HG02588 (cell line): ENCODE data around the gene CACNA2D2.
"Not testable (repeated sequence)": the region's sequence is repeated elsewhere in the genome, so short reads cannot be mapped to it uniquely, and the experiment has no call there.

Source experiments
- ATAC-seq: cut with Tn5 transposase; IDR thresholded peaks from one replicate; pipeline ENCODE4 v1.9.1; 2021; ENCODE audit warnings: mild to moderate bottlenecking, moderate library complexity; ENCODE audit not compliant: unreplicated experiment

CACNA2D2 gene

DNA sequence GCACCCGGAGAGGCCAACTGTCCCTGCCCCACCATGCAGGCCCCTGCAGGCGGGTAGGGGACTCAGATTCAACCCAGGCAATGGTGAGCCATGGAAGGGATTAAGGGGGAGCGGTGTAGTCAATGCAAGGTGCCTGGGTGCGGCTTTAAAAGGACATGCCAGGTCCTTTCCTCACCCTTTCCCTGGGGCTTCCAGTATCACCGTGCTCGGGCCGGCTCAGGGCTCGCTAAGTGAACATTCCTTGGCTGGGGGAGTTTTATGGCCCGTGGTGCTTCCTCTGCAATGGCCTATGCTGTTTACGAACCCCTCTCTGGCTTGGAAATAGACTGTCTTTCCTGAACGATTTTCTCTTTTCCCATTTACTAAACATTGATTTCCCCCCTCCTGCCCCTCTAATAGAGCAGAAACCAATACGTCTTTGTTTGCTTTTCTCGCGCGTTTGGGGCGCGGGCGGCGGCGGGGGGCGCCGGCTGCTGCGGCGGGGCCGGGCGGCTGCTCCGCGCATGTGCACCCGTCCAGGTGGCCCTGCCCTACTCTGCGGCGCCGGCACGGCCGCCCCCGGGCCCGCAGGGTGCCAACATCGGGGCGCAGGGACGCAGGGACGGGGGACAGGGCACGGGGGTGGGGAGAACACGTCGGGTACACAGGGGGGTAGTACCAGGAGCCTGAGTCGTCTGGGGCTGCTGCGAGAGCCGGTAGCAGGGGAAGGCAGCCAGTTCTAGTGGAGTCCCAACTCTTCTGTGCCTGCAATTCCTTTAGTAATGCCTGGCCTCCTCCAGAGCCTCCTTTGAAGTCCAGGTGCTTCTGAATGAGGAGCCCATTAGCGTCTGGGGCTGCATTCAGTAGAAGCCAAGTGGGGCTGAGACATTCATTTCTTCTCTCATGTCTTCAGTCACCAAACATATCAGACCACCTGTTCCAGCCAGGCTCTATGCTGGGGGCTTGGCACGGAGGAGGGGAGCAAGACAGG is 26.9 kb upstream of the CACNA2D2 start:
- no peak for ATAC-seq

- no peak for ATAC-seq
Observed at GRCh38 chr3:50525987-50526386, 22.6 kb upstream of the CACNA2D2 start.

- ATAC-seq = no peak
Observed at GRCh38 chr3:50525191-50525910, 21.9 kb upstream of the CACNA2D2 start.

DNA sequence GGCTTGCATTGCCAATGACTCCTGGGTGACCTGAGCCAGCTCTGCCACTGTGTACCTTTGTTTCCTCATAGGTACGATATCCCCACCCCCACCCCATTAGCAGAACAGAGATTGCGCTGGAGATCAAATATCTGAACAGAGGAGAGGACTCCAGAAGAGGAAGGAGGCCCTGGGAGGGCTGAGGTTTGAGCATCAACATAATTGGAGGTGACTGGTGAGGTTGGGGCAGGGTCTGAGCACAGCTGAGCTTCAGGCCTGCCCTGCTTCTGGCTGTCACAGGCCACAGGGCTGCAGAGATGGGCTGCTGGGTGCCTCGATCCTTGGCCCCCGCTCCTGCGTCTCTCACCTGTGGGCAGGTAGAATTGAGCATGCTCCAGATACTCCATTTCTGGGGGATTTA is 21.3 kb upstream of the CACNA2D2 start:
- ATAC-seq = no peak

DNA sequence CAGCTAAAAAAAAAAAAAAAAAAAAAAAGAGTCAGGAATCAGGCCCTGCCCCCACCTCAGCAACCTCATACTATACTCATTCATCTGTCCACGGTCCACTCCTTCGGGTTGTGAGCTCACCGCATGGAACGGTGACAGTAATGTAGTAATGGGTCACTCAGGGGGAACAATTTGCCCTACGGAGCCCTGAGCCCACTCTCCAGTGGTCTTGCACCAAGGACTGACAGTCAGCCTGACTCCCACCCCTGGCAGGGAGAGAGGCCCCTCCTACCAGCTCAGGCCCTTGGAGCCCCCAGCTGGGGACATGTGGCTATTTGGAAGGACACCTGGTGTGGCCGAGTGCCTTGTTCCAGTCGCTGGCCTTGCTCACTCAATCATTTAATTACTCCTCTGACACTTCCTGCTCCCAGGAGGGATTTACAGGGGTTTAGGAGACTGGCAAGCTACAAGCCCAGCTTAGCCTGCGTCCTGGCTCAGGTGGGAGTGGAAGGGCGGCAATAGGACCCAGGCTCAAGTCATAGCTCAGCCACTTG is 19.9 kb upstream of the CACNA2D2 start:
- no peak for ATAC-seq

- no peak for ATAC-seq
Observed at GRCh38 chr3:50521572-50521971, 18.1 kb upstream of the CACNA2D2 start.

GRCh38 chr3:50520849-50521248 is 17.4 kb upstream of the CACNA2D2 start:
- ATAC-seq = no peak

- no peak for ATAC-seq
Observed at GRCh38 chr3:50519471-50520089, 16.1 kb upstream of the CACNA2D2 start.

DNA sequence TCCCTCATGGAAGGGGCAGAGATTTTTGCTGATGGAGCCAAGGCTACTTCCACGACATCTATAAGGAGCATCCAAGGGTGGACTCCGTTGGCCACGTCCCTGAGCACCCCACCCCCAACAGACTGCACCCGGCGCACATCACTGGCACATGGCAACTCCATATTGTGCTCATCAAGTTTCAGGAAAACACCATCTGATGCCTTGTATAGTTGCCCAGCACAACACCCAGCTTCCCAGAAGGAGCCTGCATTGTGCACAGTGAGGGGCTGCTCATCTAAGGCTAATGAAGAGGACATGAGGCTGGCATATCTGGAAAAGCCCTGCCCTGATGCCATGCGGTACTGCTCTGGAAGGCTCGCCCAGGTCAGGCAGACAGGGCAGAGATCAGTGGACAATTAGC is 15.0 kb upstream of the CACNA2D2 start:
- ATAC-seq = no peak

DNA sequence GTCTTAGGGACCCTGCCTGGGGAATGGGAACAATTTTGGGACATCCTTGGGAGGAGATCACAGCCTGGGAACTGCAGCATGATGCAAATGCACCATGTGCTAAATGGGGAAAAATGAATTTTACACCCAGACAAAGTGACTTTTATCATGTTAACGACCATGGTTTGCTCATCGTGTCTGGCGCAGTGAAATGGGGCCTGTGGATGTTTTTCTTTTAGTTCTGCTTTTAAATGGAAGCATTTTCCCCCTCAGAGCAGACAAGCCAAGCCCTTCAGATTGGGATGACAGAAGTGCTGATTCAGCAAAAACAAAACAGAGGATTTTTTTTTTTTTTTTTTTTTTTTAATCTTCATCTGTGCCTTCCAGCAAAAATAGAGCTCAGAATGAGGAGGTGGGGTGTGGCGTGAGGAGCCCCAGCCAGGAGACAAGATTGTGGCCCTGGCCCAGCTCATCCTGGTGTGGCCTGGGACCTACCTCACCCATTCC is 14.3 kb upstream of the CACNA2D2 start:
- ATAC-seq = no peak

DNA sequence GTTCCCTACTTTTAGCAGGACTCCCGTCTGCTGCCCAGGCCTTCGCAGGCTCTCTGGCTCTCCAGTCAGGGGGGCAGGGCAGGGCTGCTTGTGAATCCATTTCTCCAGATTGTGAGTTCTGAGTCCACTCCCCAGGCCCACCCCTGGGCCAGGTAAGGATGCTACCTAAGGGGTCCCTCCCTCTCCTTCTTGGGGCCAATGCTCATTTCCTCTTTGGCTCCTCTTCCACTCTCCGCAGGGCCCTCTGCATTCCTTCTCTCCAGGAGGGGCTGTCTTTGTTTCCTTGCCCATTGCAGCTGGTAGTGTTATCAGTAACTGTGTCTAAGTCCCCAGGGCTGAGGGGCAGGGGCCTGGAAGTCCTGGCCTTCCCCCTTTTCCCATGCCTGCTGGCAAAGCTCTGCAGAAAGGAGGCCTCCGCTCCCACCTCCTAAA is 13.0 kb upstream of the CACNA2D2 start:
- ATAC-seq = no peak

DNA sequence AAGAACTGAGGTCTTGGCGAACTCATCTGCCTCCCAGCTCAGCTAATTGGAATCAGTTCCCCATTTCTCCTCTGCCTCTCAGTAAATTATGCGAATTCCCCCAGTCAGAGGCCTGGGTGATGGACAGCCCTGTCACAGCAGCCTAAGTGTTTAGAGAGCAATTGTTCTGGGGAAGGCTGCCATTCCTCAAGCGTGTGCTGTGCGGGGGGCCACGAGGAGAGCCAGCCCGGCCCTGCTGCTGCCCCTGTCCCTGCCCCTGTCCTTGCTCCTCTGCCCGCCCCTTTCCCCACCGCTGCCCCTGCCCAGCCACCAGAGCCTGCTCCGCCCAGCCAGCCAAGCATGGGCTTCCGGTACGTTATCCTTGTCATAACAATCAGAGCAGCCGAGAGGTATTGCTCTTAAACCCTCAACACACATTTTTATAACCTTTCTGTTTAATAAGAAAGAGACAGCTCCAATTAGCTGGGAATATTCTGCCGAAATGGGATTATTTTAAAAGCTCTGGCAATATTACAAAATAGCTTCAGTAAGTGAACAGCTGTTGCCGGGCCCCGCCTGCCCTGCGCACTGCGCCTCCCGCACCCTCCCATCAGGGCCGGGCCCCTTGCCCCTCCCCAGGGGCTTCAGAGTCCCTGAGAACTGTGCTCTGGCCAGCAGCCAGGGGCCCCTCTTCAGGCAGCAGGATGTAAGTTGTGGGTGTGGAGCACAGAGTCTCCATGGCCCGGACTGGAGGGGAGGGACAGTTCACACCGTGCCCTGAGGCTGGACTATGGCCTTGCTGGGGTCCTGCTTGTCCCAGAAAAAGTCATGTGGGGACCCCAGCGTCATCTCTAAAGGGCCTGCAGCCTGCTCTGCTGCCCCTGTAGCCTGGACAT is 12.4 kb upstream of the CACNA2D2 start:
- no peak for ATAC-seq

- not testable (repeated sequence) for ATAC-seq
Observed at GRCh38 chr3:50512908-50513307, 9.5 kb upstream of the CACNA2D2 start.

DNA sequence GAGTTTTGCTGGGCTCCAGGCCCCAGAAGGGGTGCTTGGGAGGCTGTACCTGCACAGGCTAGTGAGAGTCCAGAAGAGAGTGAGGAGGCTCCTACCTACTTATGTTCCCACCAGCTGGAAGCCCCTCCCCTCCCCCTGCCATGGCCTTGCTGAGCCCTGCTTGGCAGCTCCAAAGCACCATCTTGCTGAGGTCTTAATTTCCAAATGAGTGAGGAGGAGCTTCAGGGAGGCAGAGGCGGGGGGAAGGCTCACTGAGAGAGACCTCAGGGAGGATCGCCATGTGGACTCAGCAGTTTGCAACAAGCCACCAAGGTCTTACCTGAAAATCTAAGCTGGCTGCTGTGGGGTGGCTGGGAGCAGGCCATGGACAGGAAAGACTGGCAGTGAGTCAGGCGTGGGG is 8.7 kb upstream of the CACNA2D2 start:
- ATAC-seq = no peak

DNA sequence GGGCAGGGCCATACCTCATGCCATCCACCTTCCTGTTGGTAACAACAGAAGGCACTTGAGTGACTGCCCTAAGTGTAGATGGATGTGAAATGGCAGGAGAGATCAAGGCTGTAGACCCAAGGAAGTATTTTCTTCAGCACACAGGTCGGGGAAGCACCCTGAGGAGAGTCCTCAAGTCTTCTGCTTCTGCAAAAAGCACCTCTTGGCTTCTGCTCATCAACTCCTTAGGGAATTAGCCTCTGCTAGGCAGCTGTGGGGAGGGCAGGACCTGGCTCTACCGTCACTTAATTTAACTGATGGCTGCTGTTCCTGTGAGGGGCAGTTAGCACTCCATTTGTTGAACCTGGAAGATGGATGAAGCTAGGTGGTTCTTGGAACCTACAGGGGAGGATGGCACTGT is 6.9 kb upstream of the CACNA2D2 start:
- no peak for ATAC-seq

DNA sequence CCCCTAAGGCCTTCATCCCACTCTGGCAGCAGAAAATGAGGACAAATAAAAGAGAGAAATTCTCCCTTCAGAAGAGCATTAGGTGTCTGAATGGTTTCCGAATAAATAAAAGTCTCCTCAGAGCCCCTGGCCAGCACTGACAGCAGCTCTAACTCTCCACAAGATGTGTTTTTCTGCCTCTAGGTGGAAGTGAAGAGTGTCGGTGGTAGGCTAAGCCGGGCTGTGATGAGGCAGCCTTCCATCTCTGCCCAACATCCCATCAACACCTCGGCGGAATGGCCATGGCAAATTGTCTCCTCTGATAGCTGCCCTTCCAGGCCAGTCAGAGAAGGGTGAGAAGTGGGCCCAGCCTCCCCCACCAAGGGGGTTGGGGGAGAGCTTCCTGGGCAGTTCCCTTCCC is 6.3 kb upstream of the CACNA2D2 start:
- ATAC-seq = no peak

GRCh38 chr3:50508821-50509220 is 5.4 kb upstream of the CACNA2D2 start:
- no peak for ATAC-seq

GRCh38 chr3:50506169-50506568 is 2.7 kb upstream of the CACNA2D2 start:
- no peak for ATAC-seq

DNA sequence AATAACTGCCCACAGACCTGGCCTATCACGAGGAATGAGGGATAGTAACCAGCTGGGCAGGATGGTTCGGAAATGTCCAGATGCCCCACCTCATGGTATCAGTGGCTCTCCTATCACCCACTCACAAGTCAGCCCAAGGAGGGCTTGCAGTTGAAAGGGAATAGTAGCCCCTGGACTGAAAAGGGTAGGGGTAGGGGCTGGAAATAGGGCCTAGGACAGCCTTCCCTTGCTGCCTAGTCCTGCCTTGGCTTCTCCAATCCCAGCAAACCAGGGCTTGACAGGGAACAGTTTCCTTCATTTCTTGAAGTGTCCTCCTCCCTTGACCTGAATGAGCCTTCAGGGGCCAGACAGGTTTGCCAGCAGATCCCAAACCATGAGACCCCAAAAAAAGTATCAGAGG is 1.2 kb upstream of the CACNA2D2 start:
- ATAC-seq = no peak
